Stimulated activated CD8-positive, alpha-beta memory T cell treated with anti-CD3 and anti-CD28 coated beads, Interleukin-4, amount 100 ng/mL, for 48 hours (primary cell): ENCODE data around the gene HPS5.

Source experiments
- DNase-seq: peaks from one replicate; pipeline ENCODE4 v3.0.0-alpha.2; 2020

The HPS5 gene

DNA sequence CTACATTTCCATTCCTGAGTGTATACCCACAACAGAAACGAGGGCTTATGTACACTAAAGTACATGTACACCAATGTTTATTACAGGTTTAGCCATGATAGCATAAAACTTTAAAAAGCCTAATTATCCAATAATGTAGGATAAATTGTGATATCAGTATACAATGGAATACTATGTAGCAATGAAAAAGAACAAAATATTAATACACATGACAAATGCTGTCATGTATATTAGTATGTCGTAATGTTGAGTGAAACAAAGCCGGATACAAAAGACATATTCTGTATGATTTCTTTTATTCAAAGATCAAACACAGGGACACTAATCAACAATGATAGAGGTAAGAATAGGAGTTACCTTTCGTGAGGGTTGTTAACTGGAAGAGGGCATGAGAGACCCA is 88.0 kb downstream of the HPS5 start:
- DNase-seq = no peak

DNA sequence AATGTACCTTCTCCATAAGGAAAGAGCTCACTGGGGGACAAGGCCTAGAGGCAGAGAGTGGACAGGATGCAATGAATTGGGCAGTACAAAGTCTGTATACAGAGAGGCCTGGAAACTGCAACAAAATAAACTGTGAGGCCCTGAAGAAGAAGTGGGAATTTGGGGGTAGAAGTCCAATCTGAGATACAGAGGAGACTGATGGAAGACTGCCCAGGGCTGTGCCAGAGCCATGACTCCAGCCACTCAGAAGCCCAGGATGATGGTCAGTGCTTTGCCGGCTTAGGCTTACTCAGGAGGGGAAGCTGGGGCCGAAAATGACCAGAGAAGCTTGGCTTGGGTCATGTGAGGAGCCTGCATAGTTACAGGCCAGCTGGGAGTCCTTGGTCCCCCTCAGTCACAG is 91.1 kb downstream of the HPS5 start:
- no peak for DNase-seq

DNA sequence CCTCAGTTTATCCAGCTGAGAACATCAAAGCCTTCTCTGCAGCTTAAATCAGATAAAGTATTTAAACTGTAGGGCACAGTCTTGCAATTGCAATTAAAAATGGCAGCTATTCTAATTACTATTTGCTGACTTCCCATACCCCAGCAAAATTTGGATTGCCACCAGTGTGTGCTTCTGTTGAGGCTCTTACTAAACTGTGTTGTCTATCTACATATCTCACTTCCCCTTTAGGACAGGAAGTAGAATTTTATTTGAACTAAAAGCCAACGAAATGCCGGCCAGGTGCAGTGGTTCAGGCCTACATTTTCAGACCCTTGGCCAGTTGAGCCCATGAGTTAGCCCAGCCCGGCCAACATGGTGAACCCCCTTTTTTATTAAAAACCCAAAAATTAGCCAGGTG is 92.4 kb downstream of the HPS5 start:
- DNase-seq = no peak
